ENCODE data around the gene FAM217B. TPM values are rescaled to one million over a fixed set of nuclear protein-coding genes. Genes with fewer than 3 reads are reported as not detected.

The FAM217B gene, protein sequence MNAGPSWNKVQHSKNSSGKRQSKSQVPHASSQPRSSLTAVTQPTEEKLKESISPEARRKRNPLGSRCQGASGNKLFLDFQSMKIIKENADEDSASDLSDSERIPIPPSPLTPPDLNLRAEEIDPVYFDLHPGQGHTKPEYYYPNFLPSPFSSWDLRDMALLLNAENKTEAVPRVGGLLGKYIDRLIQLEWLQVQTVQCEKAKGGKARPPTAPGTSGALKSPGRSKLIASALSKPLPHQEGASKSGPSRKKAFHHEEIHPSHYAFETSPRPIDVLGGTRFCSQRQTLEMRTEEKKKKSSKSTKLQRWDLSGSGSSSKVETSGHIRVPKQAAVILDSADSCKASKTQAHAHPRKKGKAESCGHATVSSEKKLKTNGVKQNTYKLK
- 22.7 TPM for polyA plus RNA-seq (ENCODE audit: insufficient read length)

DNA sequence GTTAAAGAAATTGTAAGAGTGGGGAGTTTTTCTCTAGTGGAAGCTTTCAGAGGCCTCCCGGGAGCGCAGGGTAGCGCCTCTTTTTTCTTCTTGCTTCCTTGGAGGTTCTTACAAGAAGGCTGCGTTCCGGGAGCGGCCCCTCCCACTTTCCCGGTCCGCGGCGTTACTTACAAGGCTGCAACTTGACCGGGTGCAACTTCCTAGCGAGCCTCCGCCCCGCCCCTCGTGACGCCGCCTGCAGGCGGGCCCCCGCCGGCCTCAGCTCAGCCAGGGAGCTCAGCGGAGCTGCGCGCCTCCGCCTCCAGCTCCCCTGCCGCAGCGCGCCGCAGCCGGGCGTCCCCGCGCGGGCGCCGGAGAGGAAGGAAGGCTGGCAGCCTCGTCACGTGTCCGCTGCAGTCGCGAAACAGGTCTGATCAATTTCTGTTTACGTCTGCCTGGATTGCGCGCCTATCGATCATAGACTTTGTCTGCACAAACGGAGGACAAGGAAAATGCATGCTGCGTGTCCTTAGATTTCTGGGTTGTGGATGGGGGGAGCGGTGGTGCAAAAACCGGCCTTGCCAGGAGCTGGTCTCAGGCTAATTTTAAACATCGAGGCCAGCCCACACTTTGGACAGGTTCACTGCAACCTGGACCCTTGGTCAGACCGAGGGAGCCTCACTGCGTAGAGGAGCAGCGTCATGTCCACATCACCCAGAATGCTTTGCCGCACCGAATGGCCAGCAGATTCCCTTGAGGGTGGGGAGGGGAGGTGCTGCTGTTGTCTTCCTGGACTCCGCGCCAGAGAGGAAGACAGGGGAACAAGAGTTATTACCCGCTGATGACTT is at the start of gene FAM217B, which contains the start of gene PPP1R3D:
FAM217B (plus strand) TSS at position 261 of the 827 bp plus-strand sequence. CDS start 3,555 bp downstream, outside the sequence.
PPP1R3D (minus strand) TSS at position 177 of the 827 bp plus-strand sequence. CDS start 374 bp downstream, outside the sequence.
- peak; percentile 86 for DNase-seq (ENCODE audit: low read depth)

DNA sequence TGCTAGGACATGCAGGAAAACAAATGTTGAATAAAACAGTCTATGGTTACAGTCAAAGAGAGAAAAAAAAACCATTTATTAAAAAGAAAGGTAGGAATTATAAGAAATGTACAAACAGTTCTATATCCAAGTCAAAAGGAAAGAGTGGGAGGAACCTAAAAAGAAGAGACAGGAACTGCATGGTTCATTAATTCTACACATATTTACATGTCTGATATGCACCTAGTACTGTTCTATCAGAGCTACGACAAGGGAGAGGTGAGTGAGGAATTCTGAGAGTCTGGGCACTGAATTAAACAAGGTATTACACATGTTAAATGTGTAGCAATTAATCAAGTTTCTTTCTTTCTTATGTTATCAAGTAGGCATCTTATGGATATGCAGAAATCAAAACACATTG is 48.6 kb upstream of the FAM217B start:
- DNase-seq (ENCODE audit: low read depth): no peak

DNA sequence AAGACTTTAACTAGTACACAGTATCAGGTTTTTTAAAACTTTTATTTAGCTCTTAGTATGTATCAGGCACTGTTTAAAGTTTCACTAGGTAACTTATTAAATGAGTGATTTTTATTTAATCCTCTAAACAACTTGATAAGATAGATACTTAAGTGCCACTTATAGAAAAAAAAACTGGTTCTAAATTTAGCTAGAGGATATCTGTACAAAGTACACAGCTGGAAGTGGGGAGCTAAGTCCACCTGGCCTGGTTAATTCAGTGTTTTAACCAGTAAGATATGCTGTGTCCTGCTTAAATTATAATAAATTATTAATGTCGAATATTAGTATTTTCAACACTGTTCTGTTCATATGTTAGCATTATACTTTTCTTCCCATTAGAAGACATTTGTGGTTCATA is 44.3 kb upstream of the FAM217B start:
- no peak for DNase-seq (ENCODE audit: low read depth)

DNA sequence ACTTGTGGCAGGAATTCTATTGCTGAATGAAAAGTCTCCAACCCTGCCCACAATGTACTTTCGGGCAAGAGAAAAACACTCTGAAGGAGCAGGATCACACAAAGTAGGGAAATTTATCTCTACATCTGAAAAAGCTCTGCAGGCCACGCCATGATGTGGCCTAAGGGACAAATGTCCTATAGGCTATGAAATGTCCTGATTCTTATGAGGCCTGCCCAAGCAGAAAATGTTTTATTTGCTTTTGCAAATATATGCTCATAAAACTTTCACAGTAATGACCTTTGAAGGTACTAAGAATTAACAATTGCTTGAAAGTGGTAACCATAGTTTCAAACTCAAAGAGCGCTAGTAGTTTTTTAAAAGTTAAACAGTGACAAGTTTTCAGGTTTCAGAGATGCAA is 37.7 kb upstream of the FAM217B start:
- no peak for DNase-seq (ENCODE audit: low read depth)

DNA sequence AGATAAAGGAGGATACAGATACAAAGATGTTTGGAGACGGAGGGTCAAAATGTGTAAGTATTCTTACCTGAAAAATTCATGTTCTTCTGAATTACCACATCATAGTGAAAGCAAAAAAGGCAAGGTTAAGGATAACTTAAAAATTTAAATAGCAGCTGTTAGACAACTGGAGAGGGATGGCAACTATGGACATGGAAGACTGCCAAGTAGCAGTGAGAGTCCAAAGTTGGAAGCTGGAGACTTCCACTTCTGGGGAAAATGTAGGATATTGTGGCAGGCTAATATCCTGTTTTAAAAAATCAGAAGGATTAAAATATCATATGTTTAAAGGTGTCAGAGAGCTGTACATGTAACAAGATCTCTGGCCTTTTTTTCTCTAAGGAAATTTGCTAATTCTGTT is 36.6 kb upstream of the FAM217B start:
- no peak for DNase-seq (ENCODE audit: low read depth)

DNA sequence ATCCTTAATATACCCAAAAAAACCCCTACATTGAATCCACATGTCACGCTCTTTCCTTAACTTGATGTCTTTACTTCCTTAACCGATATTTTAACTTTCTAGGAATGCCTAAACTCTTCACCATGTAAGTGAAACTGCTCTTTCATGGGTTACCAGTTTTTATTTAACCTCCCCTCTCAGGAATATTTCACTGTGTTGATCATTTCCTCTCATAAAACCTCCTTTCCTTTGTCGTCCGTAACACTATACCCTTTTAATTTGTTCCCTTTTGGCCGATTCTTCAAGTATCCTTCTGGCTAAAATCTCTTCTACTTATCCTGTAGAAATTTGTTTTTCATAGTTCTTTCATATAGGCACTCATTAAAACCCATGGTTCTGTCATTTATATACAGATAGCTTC is 31.3 kb upstream of the FAM217B start:
- DNase-seq (ENCODE audit: low read depth): no peak

DNA sequence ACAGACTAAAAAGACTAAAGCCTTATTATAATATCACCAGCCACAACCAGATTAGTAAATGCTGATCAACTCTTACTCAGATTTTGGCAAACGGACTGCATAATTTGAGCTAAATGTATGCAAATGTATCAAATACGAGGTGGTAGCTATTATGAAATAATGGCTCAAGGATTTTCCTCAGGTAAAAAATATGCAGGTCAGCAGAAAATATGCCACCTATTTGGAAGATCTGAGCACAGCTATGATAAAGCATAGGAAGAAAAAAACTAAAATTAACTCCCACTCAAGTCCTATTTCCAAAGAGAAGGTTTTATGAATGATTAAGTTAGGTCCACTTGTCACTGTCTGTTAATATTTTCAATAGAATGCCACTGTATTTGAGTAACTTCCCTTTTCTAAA is 29.1 kb upstream of the FAM217B start:
- DNase-seq (ENCODE audit: low read depth): no peak

DNA sequence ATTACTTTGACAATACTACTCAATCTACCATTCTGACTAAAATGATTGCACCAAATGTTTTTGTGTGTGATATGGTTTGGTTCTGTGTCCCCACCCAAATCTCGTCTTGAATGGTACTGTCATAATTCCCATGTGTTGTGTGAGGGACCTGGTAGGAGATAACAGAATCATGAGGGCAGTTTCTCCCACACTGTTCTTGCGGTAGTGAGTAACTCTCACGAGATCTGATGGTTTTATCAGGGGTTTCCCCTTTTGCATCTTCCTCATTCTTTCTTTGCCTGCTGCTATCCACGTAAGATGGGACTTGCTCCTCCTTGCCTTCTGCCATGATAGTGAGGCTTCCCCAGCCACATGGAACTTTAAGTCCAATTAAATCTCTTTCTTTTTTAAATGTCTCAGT is 27.6 kb upstream of the FAM217B start:
- no peak for DNase-seq (ENCODE audit: low read depth)

DNA sequence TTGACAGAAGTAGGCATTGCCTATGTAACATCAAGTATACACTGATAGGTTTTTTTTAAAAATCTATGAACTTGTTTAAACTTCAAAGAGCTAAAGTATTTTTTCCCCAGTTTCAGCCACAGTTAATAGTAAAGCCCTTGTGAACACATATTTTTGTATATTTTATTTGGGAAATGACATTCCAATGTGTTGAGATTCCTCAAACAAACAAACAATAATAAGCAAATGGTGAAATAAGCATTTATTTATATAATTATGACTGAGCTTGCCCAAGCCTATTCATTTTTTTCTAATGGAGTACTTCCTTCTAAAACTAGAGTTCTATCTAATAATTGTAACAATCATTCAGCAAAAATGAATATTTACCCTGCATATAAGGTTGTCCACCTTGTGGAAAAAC is 19.2 kb upstream of the FAM217B start:
- no peak for DNase-seq (ENCODE audit: low read depth)

DNA sequence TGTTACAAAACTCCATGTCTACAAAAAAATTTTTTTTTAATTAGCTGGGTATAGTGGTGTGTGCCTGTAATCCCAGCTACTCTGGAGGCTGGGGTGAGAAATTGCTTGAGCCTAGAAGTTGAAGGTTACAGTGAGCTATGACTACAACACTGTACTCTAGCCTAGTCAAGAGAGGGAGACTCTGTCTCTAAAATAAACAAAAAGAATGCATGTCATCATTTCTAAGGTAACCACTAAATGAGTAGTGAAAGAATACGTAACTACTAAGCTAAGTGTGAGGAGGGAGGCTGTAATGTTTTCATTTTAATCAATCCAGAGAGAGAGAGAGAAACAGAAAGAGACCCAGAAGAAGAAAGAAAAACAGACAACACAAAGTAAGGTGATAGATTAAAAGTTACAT is 16.7 kb upstream of the FAM217B start:
- no peak for DNase-seq (ENCODE audit: low read depth)

DNA sequence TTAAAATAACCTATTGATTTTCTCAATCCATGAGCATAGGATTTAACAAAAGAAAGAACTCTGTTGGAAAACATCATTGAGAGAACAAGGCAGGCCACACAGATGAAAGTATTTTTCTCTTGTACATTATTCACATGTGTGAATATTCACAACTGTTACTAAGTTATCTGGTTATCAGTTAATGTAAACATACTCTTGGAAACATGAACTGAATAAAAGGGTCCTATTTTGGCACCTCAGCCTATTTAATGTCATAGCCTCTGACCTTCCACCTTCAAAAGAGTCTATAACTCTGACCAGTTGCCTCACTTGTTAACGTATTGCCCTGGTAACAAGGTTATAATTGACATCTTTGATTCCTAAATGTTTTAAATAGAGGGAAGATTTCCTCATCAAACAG is 14.8 kb upstream of the FAM217B start:
- DNase-seq (ENCODE audit: low read depth): no peak

DNA sequence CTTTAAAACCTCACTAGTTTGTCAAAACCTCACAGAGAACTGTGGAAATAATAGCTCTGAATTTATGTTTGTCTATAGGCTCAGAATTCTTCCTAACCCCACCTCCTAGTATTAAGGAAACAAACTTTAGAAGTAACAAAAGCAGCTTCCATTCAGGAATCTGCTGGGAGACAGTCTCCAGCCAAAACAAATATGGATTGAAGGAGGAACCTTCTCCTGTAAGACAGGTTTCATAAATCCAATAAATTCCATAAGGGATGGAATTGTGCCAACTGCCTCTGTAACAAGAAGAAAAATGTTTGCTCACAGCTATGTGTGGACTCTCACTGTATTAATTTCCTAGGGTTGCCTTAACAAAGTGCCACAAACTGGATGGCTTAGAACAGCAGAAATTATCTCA is 14.3 kb upstream of the FAM217B start:
- no peak for DNase-seq (ENCODE audit: low read depth)

DNA sequence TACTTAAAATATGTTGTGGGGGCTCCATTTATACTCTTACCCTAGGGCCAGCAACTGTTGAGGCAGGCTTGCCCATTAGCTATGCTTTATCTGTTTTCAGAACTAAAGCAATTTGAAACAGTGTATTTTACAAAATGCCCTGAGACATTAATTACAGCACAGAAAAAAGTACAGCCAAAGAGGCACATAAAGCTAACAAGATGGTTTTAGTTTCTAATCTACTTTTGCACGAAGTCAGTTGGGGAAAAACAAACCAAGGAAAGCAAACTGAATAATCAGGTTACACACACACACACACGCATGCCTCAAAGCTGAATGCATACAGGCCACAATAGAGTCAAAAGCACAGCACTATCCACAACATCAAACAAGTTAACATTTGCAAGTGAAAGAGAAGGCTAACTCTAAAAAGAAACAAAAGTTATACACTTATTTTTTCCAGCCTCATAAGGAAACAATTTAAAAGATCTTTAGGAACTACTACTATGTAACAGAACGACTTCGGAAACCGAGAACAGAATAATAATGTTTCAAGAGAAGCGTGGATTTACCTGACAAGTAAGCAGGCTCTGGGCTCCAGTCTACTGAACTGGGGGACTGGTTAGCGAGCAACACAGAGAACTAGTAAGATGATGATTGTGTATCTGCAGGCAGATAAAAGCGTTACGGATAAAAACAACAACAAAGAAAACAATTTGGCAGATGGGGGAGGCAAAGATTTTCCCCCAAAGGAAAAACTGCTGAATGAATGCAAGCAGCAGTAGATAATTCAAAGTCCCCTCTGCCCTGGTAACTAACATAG is 8.5 kb upstream of the FAM217B start:
- no peak for DNase-seq (ENCODE audit: low read depth)

DNA sequence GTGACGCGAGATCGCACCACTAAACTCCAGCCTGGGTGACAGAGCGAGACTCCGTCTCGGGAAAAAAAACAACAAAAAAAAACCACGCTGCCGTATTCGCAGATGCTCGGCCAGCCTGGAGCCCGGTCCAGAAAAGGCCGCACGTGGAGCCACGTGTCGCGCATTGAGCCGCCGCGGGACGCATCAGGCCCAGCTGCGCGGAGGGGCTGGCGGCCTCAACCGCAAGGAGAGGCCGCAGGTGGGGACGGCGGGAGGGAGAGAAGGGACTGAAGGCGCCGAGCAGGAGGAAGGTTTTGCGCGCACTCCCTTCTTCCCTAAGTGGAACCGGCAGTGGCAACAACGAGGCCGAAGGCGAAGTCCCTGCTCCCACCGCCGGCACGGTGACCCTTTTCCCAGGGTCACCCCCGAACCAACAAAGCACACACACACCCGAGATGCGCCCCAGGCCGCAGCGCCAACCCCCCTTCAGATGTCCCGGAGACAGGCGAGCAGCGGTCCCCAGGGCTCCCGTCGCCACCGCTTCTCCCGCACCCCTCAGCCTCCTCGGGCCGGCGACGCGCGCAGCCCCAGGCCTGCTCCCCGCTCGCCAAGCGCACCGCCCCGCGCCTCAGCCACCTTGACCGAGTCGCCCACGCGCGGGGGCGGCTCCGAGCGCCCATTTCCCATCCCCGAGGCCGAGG is 7.4 kb upstream of the FAM217B start:
- no peak for DNase-seq (ENCODE audit: low read depth)

DNA sequence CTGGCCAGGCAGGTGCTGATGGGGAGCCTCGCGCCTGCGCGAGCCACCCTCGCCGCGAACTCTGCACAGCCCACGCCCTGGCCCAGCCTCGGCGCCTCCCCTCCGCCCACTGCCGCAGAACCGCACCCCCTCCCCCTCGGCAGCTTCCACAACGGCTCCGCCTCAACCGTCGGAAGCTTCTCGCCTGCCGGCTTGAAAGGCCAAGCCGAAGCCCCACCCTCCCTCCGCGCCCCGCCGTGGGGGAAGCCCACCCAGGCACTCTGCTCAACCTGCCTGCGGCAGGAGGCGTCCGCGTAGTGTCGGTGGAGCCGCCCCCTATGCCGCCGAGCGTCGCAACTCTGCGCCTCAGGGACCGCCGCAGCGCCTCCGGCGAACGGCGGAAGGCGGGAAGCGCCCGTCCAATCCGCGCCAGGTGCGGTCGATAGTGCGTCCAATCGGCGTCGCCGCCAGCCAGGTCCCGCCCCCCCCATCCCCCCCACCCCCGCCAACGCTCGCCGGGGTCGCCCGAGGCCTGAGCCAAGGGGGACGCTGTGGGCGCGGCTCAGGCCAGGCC is 6.8 kb upstream of the FAM217B start, which contains the start of gene SYCP2:
SYCP2 (minus strand) TSS at position 342 of the 553 bp plus-strand sequence. CDS start 11,224 bp downstream, outside the sequence.
- no peak for DNase-seq (ENCODE audit: low read depth)

DNA sequence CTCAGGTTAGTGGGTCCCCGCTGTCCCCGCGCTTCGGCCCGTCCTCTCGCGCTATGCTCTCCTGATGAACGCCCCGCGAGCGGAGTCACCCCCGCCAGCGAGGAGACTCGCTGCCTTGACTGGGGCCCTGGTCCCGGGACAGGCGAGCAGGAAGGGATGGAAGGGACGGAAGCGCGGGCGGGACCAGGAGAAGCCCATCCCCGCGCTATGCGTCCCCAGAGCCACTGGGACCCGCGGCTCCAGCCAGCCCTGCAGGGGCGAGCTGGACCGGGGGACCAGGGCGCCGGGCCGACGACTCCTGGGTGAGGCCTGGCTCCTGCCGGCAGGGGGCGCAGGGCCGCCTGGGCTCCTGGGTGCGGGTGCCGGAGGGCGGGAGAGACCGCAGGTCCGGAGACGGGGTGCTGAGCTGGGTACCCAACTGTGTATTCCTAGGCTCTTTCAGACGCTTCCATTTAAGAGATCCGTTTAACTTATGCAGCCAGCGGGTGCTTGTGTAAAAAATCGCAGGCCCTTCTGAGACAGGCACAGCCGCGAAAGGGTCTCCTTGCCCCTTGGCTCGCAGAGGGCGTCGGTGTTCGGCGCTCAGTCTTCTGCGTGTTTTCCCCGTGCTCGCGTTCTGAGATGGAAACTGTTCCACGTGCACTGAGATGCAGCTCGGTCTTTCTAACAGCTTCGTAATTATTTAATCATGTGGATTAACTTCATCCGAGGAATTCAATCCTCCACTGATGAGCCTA is 6.2 kb upstream of the FAM217B start:
- DNase-seq (ENCODE audit: low read depth): no peak

DNA sequence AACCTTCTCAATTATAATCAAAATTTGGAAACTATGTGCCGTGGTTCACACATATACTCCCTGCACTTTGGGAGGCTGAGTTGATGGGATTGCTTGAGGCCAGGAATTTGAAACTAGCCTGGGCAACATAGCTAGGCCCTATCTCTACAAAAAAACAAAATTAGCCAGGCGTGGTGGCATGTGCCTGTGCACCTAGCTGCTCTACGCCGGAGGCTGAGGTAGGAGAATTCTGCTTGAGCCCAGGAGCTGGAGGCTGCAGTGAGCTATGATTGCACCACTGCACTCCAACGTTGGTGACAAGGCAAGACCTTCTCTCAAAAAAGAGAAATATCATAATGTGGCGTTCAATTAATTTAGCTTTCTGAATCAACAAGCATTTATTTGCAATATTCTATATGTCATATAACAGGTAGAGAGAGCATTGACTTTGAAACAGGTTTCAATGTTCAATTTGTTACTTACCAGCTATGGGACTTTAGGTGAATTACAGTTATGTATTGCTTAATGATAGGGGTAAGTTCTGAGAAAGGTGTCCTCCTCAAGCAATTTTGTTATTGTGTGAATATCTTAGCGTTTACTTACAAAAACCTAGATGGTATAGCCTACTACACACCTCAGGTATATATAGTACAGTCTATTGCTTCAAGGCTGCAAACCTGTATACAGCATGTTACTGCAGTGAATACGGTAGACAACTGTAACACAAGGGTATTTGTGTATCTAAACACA is 4.6 kb upstream of the FAM217B start:
- DNase-seq (ENCODE audit: low read depth): no peak

DNA sequence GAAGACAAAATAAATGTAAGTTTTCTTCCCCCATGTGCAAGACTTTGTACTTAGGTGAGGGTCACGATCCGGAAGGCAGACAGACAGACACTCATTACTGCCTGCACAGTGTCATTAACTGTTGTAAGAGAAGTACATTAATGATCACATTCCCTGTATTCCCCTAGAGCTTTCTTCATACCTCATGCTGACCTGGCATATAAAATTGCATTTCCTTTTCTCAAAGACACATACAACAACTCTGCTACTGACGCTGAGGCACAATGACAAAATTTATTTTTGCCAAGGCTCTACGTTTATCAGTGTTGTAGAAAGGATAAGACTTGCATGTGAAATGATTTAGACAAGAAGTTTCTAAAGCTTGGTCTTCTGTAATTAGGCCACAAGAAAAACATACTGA is 3.8 kb upstream of the FAM217B start:
- DNase-seq (ENCODE audit: low read depth): no peak

DNA sequence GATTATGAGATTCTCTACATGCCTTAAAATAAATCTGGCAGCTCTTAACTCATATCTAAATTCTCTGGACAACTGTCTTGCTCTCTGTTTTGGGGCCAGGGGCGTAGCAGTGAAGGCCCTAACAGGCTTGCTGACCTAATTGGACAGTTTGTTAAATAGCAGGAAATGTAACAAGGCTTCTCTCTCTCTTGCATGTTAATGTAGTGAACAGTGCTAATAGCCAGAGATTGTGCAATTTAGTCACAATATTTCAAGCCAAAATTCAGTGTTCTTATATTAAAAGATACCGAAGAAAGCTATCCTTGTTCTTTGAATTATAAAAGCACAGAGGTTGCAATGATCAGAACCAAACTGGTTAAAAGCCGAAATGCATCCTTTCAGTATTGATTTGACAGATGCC is 3.0 kb upstream of the FAM217B start:
- no peak for DNase-seq (ENCODE audit: low read depth)

DNA sequence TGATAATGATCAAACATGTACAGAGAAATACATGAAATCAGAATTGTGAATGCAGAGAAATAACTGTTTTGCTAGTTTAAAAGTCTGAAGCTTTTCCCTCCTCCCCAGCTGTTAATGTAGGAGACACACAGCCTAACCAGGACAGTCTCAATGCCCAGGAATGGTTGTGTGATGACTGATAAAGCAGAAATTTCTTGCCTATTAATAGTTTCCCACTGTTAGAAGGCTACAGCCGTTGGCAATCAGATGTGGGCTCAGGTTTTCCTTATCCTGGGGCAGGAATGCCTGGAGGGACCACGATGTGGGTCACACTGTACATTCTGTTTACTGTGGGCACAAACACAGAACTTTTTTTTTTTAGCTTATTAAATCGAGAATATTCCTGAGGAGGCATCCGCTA is 2.0 kb upstream of the FAM217B start:
- no peak for DNase-seq (ENCODE audit: low read depth)

All from forelimb muscle (tissue), 1 donor.